Measurements from ENCODE around the gene ZNF362.

Gene ZNF362

GRCh38 chr1:33349778-33350610, 93.7 kb downstream of the ZNF362 start:
- DNase-seq = peak; percentile 83
